Fibroblast of lung (primary cell): Measurements from ENCODE around the gene SBF2. TPM values are rescaled to one million over a fixed set of nuclear protein-coding genes. Genes with fewer than 3 reads are reported as not detected.

Experiments
- DNase-seq, 2 donors: peaks; one replicate each; pipeline versions ENCODE4 v3.0.0 to v3.0.0-alpha.2; 2010; ENCODE audit warnings: low read depth in 2 of 2
- H2AFZ ChIP-seq: 2 replicates; pipeline ENCODE4 v1.5.1; 2012; ENCODE audit warnings: low read length, control low read depth, inconsistent platforms
- H3K27ac ChIP-seq: 2 replicates; pipeline ENCODE4 v1.5.1; 2011; ENCODE audit warnings: low read length, control low read depth; ENCODE audit not compliant: insufficient read depth
- H3K27me3 ChIP-seq: 2 replicates; pipeline ENCODE4 v1.5.1; 2011; ENCODE audit warnings: mild to moderate bottlenecking, low read length; ENCODE audit not compliant: control insufficient read depth, insufficient read depth
- H3K36me3 ChIP-seq: 2 replicates; pipeline ENCODE4 v1.5.1; 2011; ENCODE audit warnings: low read length; ENCODE audit not compliant: control insufficient read depth, insufficient read depth
- H3K4me1 ChIP-seq: 2 replicates; pipeline ENCODE4 v1.5.1; 2011; ENCODE audit warnings: low read length; ENCODE audit not compliant: control insufficient read depth, insufficient read depth; ENCODE audit errors: extremely low read depth
- H3K4me2 ChIP-seq: 2 replicates; pipeline ENCODE4 v1.5.1; 2011; ENCODE audit warnings: low read length, control low read depth; ENCODE audit not compliant: insufficient read depth; ENCODE audit errors: extremely low read depth
- H3K4me3 ChIP-seq, 4 experiments: fragments of 200-600 bp in 1 of 4; sonication (generic) in 1 of 4; replicated peaks in 1 of 4; 2 replicates each; pipeline ENCODE4 v1.5.1; 2011 to 2016; ENCODE audit warnings: low read length in 4 of 4, low read depth in 3 of 4, mild to moderate bottlenecking in 3 of 4, control low read depth in 2 of 4, inconsistent platforms in 1 of 4, mixed read lengths in 1 of 4; ENCODE audit not compliant: insufficient read depth in 1 of 4; ENCODE audit errors: control extremely low read depth in 1 of 4
- H3K79me2 ChIP-seq: 2 replicates; pipeline ENCODE4 v1.5.1; 2012; ENCODE audit warnings: mild to moderate bottlenecking, low read length, inconsistent platforms; ENCODE audit not compliant: control insufficient read depth, insufficient read depth
- H3K9ac ChIP-seq: 2 replicates; pipeline ENCODE4 v1.5.1; 2011; ENCODE audit warnings: mild to moderate bottlenecking, low read length, control low read depth; ENCODE audit not compliant: insufficient read depth
- H3K9me3 ChIP-seq: 2 replicates; pipeline ENCODE4 v1.5.1; 2012; ENCODE audit warnings: low read depth, low read length; ENCODE audit not compliant: control insufficient read depth, insufficient read depth
- H4K20me1 ChIP-seq: 2 replicates; pipeline ENCODE4 v1.5.1; 2011; ENCODE audit warnings: low read length; ENCODE audit not compliant: control insufficient read depth, insufficient read depth; ENCODE audit errors: extremely low read depth
- EZH2 ChIP-seq: IDR thresholded peaks from 2 replicates; pipeline ENCODE4 v1.5.1; 2012; ENCODE audit warnings: low read length, control low read depth, mild to moderate bottlenecking; ENCODE audit errors: missing control alignments
- polyA plus RNA-seq, 2 donors: library from polyadenylated mRNA; depleted of rRNA in 1 of 2; stranded (reverse) in 1 of 2; unstranded in 1 of 2; fragments of >200 nt; gene quantifications; 2 replicates each; pipeline ENCODE4 v1.2.1, GENCODE V29; 2011 to 2012; ENCODE audit warnings: missing spikeins in 1 of 2
- total RNA-seq: library from RNA; depleted of rRNA; stranded (reverse); fragments of >200 nt; gene quantifications from 2 replicates; pipeline ENCODE4 v1.2.1, GENCODE V29; 2014
- TF ChIP-seq, protein P1 (sequence below), 2 donors: IDR thresholded peaks in 1 of 2; conservative IDR thresholded peaks in 1 of 2; 1 replicate in 1 of 2; 2 replicates in 1 of 2; pipeline ENCODE4 v1.5.1; 2011 to 2012; ENCODE audit warnings: low read length in 2 of 2, control low read depth in 1 of 2, inconsistent platforms in 1 of 2, low read depth in 1 of 2, mild to moderate bottlenecking in 1 of 2

Gene SBF2
- total and polyA plus RNA-seq, 2 donors (not counting 1 experiment from before 2014, with no cell fraction given), result 69.4 to 95.9 TPM

DNA sequence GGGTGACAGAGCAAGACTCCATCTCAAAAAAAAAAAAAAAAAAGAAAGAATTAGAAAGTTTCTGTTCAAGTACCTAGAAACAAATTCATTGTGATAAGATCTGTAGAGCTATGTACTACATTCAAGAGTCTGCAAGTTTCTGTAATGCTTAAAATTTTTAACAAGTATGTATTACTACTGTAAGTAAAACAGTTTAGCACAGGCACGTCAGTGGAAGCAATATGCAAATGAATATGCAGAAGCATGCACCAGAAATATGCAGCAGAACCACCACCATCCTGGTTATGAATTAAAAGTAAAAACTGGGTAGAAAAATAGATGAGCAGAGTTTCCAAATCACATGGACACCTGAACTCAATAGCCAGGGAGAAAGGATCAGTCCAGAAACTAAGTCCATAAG, 19.3 kb downstream of the SBF2 start:
- Histone ChIP-seq H3K36me3 (no peaks in the 10 kb centered on the region), H3K27me3 (no peaks in the 10 kb centered on the region), H3K27ac (no peak overlapping the region), H3K4me1 (no peaks in the 10 kb centered on the region), H3K9me3 (no peaks in the 10 kb centered on the region), H4K20me1 (no peaks in the 10 kb centered on the region), H2AFZ (no peak overlapping the region), H3K79me2 (peaks cover 15% of the 10 kb centered on the region), H3K4me3 (no peak overlapping the region), H3K4me2 (no peak overlapping the region), H3K9ac (no peak overlapping the region)
- DNase-seq, result peak in 1 of 2 donors; percentile 30
- TF ChIP-seq, protein P1, sequence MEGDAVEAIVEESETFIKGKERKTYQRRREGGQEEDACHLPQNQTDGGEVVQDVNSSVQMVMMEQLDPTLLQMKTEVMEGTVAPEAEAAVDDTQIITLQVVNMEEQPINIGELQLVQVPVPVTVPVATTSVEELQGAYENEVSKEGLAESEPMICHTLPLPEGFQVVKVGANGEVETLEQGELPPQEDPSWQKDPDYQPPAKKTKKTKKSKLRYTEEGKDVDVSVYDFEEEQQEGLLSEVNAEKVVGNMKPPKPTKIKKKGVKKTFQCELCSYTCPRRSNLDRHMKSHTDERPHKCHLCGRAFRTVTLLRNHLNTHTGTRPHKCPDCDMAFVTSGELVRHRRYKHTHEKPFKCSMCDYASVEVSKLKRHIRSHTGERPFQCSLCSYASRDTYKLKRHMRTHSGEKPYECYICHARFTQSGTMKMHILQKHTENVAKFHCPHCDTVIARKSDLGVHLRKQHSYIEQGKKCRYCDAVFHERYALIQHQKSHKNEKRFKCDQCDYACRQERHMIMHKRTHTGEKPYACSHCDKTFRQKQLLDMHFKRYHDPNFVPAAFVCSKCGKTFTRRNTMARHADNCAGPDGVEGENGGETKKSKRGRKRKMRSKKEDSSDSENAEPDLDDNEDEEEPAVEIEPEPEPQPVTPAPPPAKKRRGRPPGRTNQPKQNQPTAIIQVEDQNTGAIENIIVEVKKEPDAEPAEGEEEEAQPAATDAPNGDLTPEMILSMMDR (conservative IDR thresholded peaks at IDR 0.05 in 1 of 2, IDR thresholded peaks at IDR 0.05 in 1 of 2; ENCODE audit: low read depth in 1 of 2, low read length in 2 of 2), result no peak
- no peak for TF ChIP-seq EZH2

DNA sequence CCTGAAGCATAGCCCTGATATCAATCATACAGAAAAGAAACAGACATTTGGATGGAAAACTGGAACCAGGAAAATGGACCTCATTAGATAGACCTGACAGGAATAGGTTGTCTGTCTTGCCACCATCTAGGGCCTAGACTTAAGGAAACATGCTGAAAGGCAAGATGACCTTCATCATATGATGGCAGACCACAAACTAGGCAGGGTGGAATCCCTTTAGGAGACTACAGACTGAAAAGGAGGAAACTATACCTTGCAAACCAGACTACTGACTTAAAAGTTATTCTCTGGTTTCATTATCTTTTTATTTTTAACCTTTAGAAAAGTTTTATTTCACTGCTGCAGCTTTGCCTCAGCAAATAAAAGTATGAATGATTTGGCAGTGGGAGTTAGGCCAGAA, 20.3 kb downstream of the SBF2 start:
- Histone ChIP-seq H3K4me1 (peaks cover 2% of the 10 kb centered on the region), H3K9ac (no peak overlapping the region), H3K4me2 (no peak overlapping the region), H2AFZ (no peak overlapping the region), H3K27me3 (no peaks in the 10 kb centered on the region), H3K36me3 (no peaks in the 10 kb centered on the region), H3K79me2 (peaks cover 14% of the 10 kb centered on the region), H3K9me3 (no peaks in the 10 kb centered on the region), H4K20me1 (no peaks in the 10 kb centered on the region), H3K27ac (no peak overlapping the region), H3K4me3 (no peak overlapping the region)
- no peak for DNase-seq
- TF ChIP-seq EZH2, result no peak
- TF ChIP-seq, protein P1 (conservative IDR thresholded peaks at IDR 0.05 in 1 of 2, IDR thresholded peaks at IDR 0.05 in 1 of 2; ENCODE audit: low read depth in 1 of 2, low read length in 2 of 2), result no peak

DNA sequence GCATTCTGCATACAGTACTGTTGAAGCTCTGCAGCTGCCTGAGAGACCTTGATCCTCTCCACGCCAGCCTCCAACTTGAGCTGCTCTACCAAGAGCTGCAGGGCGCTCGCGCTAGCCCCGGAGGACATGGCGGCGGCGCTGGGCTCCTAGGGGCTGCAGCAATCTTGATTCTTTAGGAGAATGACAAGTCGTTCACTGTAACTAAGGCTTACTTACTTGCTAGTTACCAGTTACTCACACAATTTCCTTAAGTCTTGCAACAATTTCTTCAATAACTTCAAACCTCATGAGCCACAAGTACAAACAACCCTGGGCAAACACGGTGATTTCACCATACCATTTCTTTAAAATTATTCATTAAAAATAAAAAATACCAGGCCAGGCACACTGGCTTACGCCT, 21.9 kb downstream of the SBF2 start:
- H3K4me2 ChIP-seq, result no peak overlapping the region
- no peak for TF ChIP-seq EZH2
- TF ChIP-seq, protein P1 (conservative IDR thresholded peaks at IDR 0.05 in 1 of 2, IDR thresholded peaks at IDR 0.05 in 1 of 2; ENCODE audit: low read depth in 1 of 2, low read length in 2 of 2), result no peak
- no peak overlapping the region for H3K9ac ChIP-seq
- no peak overlapping the region for H2AFZ ChIP-seq
- no peaks in the 10 kb centered on the region for H3K36me3 ChIP-seq
- H3K27ac ChIP-seq, result no peak overlapping the region
- peak in 1 of 2 donors; percentile 12 for DNase-seq
- H4K20me1 ChIP-seq, result no peaks in the 10 kb centered on the region
- H3K9me3 ChIP-seq, result no peaks in the 10 kb centered on the region
- peaks cover 12% of the 10 kb centered on the region for H3K79me2 ChIP-seq
- peaks cover 2% of the 10 kb centered on the region for H3K4me1 ChIP-seq
- H3K27me3 ChIP-seq, result no peaks in the 10 kb centered on the region
- no peak overlapping the region for H3K4me3 ChIP-seq
